Measurements from ENCODE around the gene ADO. TPM values are rescaled to one million over a fixed set of nuclear protein-coding genes. Genes with fewer than 3 reads are reported as not detected.

The ADO gene
- total and polyA plus RNA-seq, 2 donors (not counting 3 experiments of a cell fraction or from before 2014, with no cell fraction given): 6.5 to 14.5 TPM

DNA sequence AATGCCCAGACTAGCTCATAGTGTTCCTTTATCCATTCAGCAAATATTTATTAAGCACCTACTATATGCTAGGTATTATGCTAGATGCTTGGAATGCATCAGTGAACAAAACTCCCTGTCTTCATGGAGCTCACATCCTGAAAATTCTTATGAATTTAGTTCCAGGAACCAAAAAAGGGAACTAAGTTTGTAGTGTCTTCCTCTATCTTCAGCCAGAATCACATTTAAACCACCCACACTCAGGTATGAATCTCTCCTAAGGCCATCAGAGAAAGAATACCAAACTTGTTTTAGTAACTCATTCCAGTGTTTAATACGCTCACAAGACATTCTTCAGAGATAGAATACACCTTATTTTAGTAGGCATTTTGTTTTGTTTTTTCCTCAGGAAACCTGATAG, 21.8 kb downstream of the ADO start:
- Histone ChIP-seq H3K4me2 (ENCODE audit: insufficient read depth, low read length) (no peak overlapping the region), H3K27me3 (ENCODE audit: control insufficient read depth in 2 of 2, insufficient read depth in 2 of 2, low read length in 2 of 2) (peaks cover 9 to 11% of the 10 kb centered on the region in 2 experiments), H3K9ac (replicated peaks; ENCODE audit: extremely low read depth, insufficient read depth, low read length) (no peak overlapping the region), H3K9me3 (replicated peaks; ENCODE audit: control insufficient read depth, insufficient read depth, low read length) (no peaks in the 10 kb centered on the region), H3K9me1 (replicated peaks; ENCODE audit: control insufficient read depth, extremely low read depth, insufficient read depth, low read length) (no peaks in the 10 kb centered on the region), H3K4me3 (replicated peaks in 1 of 3; ENCODE audit: insufficient read depth in 1 of 3, low read depth in 1 of 3, low read length in 3 of 3) (no peak overlapping the region), H3K36me3 (ENCODE audit: control insufficient read depth in 2 of 2, extremely low read depth in 1 of 2, insufficient read depth in 2 of 2, low read length in 2 of 2) (no peaks in the 10 kb centered on the region), H3K27ac (ENCODE audit: insufficient read depth, low read depth, low read length) (no peak overlapping the region), H2AFZ (ENCODE audit: low read depth, low read length) (no peak overlapping the region), H3K79me2 (ENCODE audit: control insufficient read depth, insufficient read depth, low read length) (no peaks in the 10 kb centered on the region), H3K4me1 (ENCODE audit: control insufficient read depth, extremely low read depth, insufficient read depth, low read length) (no peaks in the 10 kb centered on the region), H4K20me1 (replicated peaks; ENCODE audit: control insufficient read depth, extremely low read depth, insufficient read depth, low read length) (no peaks in the 10 kb centered on the region)
- TF ChIP-seq GATA2 (IDR thresholded peaks at IDR 0.05; ENCODE audit: insufficient read depth, insufficient read length, low read depth, low read length) (no peak), JUN (IDR thresholded peaks at IDR 0.05; ENCODE audit: borderline replicate concordance, insufficient read depth, insufficient read length, low read depth) (no peak), MYC (IDR thresholded peaks at IDR 0.05; ENCODE audit: low read depth, low read length) (no peak), CTCF (IDR thresholded peaks at IDR 0.05; ENCODE audit: extremely low read depth in 1 of 2, insufficient read depth in 1 of 2, low read depth in 1 of 2, low read length in 2 of 2) (no peak), POLR2A (IDR thresholded peaks at IDR 0.05; ENCODE audit: low read depth, low read length) (no peak), FOS (IDR thresholded peaks at IDR 0.05; ENCODE audit: borderline replicate concordance, insufficient read depth, low read length) (no peak), MAX (IDR thresholded peaks at IDR 0.05; ENCODE audit: insufficient read depth, insufficient read length) (no peak), POLR2AphosphoS5 (IDR thresholded peaks at IDR 0.05; ENCODE audit: insufficient read depth, low read depth, low read length) (no peak), EZH2 (IDR thresholded peaks at IDR 0.05; ENCODE audit: borderline replicate concordance, low read depth, low read length, severe bottlenecking) (no peak)
- no TSS peak for BruUV-seq (replicated peaks)
- no peak for DNase-seq (ENCODE audit: low read depth, low spot score)
- FAIRE-seq: no peak
- ChIA-PET POLR2A (no interaction called here), CTCF (interaction anchor here (1.7 kb wide), 1 partner anchor 216 kb away, joined by 4 read pairs; no protein-coding TSS in a partner anchor)
- dilution Hi-C loops (cut with MboI; ENCODE audit: extremely low pct_ligation_motif_present, low sequenced_read_pairs): no loop called here
- intact Hi-C loops (cut with micrococcal nuclease): no loop called here
